Liver (tissue), 9 donors: ENCODE measurements around the gene NIPAL4. TPM values are rescaled to one million over a fixed set of nuclear protein-coding genes. Genes with fewer than 3 reads are reported as not detected.

Experiments
- DNase-seq: peaks from one replicate; pipeline ENCODE4 v3.0.0-alpha.2; 2017; ENCODE audit warnings: low spot score
- H3K27ac ChIP-seq, 2 donors: one replicate each; pipeline ENCODE4 v1.7.0; 2013; ENCODE audit warnings: inconsistent platforms in 2 of 2, low read length in 2 of 2, control low read depth in 1 of 2, low read depth in 1 of 2, mild to moderate bottlenecking in 1 of 2
- H3K27me3 ChIP-seq, 4 donors: one replicate each; pipeline versions ENCODE4 v1.6.1 to v1.7.0; 2013; ENCODE audit warnings: low read length in 3 of 4, inconsistent platforms in 1 of 4, mild to moderate bottlenecking in 1 of 4, moderate library complexity in 1 of 4; ENCODE audit not compliant: control insufficient read depth in 4 of 4, insufficient read depth in 4 of 4
- H3K36me3 ChIP-seq, 4 donors: one replicate each; pipeline versions ENCODE4 v1.6.1 to v1.7.0; 2013; ENCODE audit warnings: low read length in 3 of 4, mild to moderate bottlenecking in 3 of 4, low read depth in 1 of 4, moderate library complexity in 1 of 4; ENCODE audit not compliant: control insufficient read depth in 4 of 4, insufficient read depth in 3 of 4
- H3K4me1 ChIP-seq, 4 donors: one replicate each; pipeline versions ENCODE4 v1.6.1 to v1.7.0; 2013; ENCODE audit warnings: low read length in 3 of 4, mild to moderate bottlenecking in 3 of 4, moderate library complexity in 1 of 4; ENCODE audit not compliant: control insufficient read depth in 4 of 4, insufficient read depth in 4 of 4
- H3K4me3 ChIP-seq, 3 donors: one replicate each; pipeline versions ENCODE4 v1.6.1 to v1.7.0; 2013; ENCODE audit warnings: low read length in 3 of 3, control low read depth in 1 of 3, low read depth in 1 of 3, mild to moderate bottlenecking in 1 of 3
- H3K9ac ChIP-seq, 2 donors: one replicate each; pipeline ENCODE4 v1.7.0; 2013; ENCODE audit warnings: low read length in 2 of 2, mild to moderate bottlenecking in 2 of 2, moderate library complexity in 2 of 2, control low read depth in 1 of 2, low read depth in 1 of 2
- H3K9me3 ChIP-seq, 4 donors: one replicate each; pipeline versions ENCODE4 v1.6.1 to v1.7.0; 2013; ENCODE audit warnings: low read length in 3 of 4; ENCODE audit not compliant: control insufficient read depth in 4 of 4
- CTCF ChIP-seq: fragments of 150-350 bp; IDR thresholded peaks from 2 replicates; pipeline ENCODE4 v1.5.1; 2017; ENCODE audit warnings: improper control_type of control experiment, low read depth, low read length; ENCODE audit not compliant: missing input control
- EGR1 ChIP-seq, 2 donors: IDR thresholded peaks; 2 replicates each; pipeline ENCODE4 v1.6.1; 2016 to 2018; ENCODE audit warnings: antibody characterized with exemption in 2 of 2, low read depth in 2 of 2
- FOXA1 ChIP-seq: IDR thresholded peaks from 2 replicates; pipeline ENCODE4 v1.6.1; 2016; ENCODE audit warnings: antibody characterized with exemption
- FOXA2 ChIP-seq: IDR thresholded peaks from 2 replicates; pipeline ENCODE4 v1.6.1; 2016; ENCODE audit warnings: antibody characterized with exemption
- GABPA ChIP-seq, 2 donors: IDR thresholded peaks in 1 of 2; conservative IDR thresholded peaks in 1 of 2; 2 replicates each; pipeline ENCODE4 v1.6.1; 2016; ENCODE audit warnings: antibody characterized with exemption in 2 of 2, mild to moderate bottlenecking in 1 of 2, moderate library complexity in 1 of 2
- HNF4A ChIP-seq, 2 donors: conservative IDR thresholded peaks; 2 replicates each; pipeline ENCODE4 v1.6.1; 2016; ENCODE audit warnings: antibody characterized with exemption in 2 of 2, mild to moderate bottlenecking in 2 of 2
- HNF4G ChIP-seq: IDR thresholded peaks from 2 replicates; pipeline ENCODE4 v1.6.1; 2016; ENCODE audit warnings: antibody characterized with exemption
- JUND ChIP-seq, 2 donors: IDR thresholded peaks; 2 replicates each; pipeline ENCODE4 v1.6.1; 2016; ENCODE audit warnings: antibody characterized with exemption in 2 of 2
- MAX ChIP-seq: IDR thresholded peaks from 2 replicates; pipeline ENCODE4 v1.6.1; 2016; ENCODE audit warnings: antibody characterized with exemption
- NR2F2 ChIP-seq: IDR thresholded peaks from 2 replicates; pipeline ENCODE4 v1.6.1; 2016; ENCODE audit warnings: antibody characterized with exemption
- RAD21 ChIP-seq, 2 donors: IDR thresholded peaks; 2 replicates each; pipeline ENCODE4 v1.6.1; 2016; ENCODE audit warnings: antibody characterized with exemption in 2 of 2, mild to moderate bottlenecking in 2 of 2
- RXRA ChIP-seq, 2 donors: IDR thresholded peaks; 2 replicates each; pipeline ENCODE4 v1.6.1; 2017 to 2018; ENCODE audit warnings: antibody characterized with exemption in 2 of 2, mild to moderate bottlenecking in 1 of 2
- SP1 ChIP-seq: IDR thresholded peaks from 2 replicates; pipeline ENCODE4 v1.6.1; 2018; ENCODE audit warnings: antibody characterized with exemption, mild to moderate bottlenecking
- TAF1 ChIP-seq: conservative IDR thresholded peaks from 2 replicates; pipeline ENCODE4 v1.6.1; 2016; ENCODE audit warnings: antibody characterized with exemption, mild to moderate bottlenecking
- YY1 ChIP-seq: IDR thresholded peaks from 2 replicates; pipeline ENCODE4 v1.6.1; 2016; ENCODE audit warnings: antibody characterized with exemption, mild to moderate bottlenecking
- ZBTB33 ChIP-seq: IDR thresholded peaks from 2 replicates; pipeline ENCODE4 v1.6.1; 2016; ENCODE audit warnings: antibody characterized with exemption
- WGBS: extraction: QIAGEN DNeasy Blood & Tissue Kit; methylation state at CpG from one replicate; pipeline ENCODE4 v1.1.7; 2013; 5-methylcytosine and 5-hydroxymethylcytosine counted together
- polyA plus RNA-seq, 2 donors: library from polyadenylated mRNA; stranded (reverse) in 1 of 2; unstranded in 1 of 2; fragments of 200-250 nt in 1 of 2; fragments of >200 nt in 1 of 2; fragmentation: Nextera tagmentation in 1 of 2; extraction: Ambion mirVana in 1 of 2; gene quantifications; one replicate each; pipeline versions ENCODE4 v1.2.1 to v1.2.3, GENCODE V29; 2013 to 2015
- total RNA-seq, 2 donors: library from RNA; depleted of rRNA; stranded (reverse); fragments of >200 nt; gene quantifications; one replicate each; pipeline ENCODE4 v1.2.3, GENCODE V29; 2014
- TF ChIP-seq, protein P1 (sequence below): IDR thresholded peaks from 2 replicates; pipeline ENCODE4 v1.6.1; 2016; ENCODE audit warnings: antibody characterized with exemption, mild to moderate bottlenecking
- TF ChIP-seq, protein P2 (sequence below): IDR thresholded peaks from 2 replicates; pipeline ENCODE4 v1.6.1; 2016; ENCODE audit warnings: antibody characterized with exemption
- donor health status: healthy.
- donor health status: healthy.
- donor health status: healthy.
- donor health status: healthy.
- donor health status: healthy.

NIPAL4 gene
- total and polyA plus RNA-seq, 4 donors, result not detected

DNA sequence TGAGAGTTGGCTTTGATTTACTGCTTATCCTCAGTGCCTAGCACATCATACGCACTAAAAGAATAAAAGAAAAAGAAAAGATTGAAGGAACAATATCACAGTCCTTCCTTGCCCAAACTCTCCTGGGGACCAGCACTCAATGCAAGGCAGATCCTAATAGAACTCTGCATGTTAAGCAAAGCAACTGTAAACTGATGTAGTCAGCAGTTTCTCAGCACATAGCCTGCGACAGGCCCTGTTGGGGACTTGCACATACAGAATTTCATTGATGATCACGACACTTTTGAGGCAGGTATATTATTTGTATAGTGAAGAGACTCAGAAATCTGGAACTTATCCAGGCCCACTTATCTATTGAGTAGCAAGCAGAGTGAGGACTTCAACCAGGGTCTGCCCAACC lies 15.4 kb downstream of the NIPAL4 start (continued):
- no peak for TF ChIP-seq MAX

DNA sequence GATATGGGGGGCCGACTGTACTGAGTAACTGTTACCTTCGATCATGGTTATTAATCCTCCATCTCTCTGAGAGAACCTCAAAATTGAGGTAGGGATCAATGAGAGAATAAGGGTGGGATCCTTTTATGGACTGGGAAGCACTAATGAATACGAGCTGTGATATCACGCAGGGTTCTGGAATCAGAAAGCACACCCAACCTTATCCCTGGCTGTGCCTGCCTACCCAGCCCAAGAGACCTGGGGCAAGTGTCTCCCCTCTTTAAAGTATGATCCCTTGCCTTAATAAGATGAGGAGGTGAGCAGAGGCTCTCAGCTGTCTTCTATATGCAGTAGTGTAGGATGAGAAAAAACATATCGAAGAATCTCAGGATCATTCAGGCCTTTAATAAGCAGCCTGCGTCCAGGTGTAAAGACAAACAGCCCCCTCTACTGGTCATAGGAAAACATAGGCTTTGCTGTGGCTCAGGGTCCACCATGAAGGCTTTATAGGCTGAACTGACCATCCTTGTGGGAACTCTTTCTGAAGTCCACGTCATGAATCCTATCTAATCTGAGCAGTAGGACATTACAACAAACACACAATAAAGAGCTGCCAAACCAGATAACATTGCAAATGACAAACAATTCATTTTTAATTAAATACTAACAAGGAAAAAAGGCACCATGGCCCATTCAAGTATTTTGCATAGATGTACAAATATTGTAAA lies 16.8 kb downstream of the NIPAL4 start:
- Histone ChIP-seq H3K27ac (no peak overlapping the region), H3K4me3 (no peak overlapping the region), H3K36me3 (no peaks in the 10 kb centered on the region), H3K27me3 (no peaks in the 10 kb centered on the region), H3K9me3 (no peaks in the 10 kb centered on the region), H3K4me1 (peaks cover 12 to 36% (median 32%) of the 10 kb centered on the region in 4 donors), H3K9ac (no peak overlapping the region)
- WGBS, result 69% methylated on average over 7 of the region's 7 CpGs
- no peak for DNase-seq
- TF ChIP-seq CTCF (peak; percentile 56), SP1 (no peak), YY1 (no peak), RAD21 (IDR thresholded peaks at IDR 0.05) (peak; percentile 77 to 86), HNF4A (conservative IDR thresholded peaks at IDR 0.05) (peak in 1 of 2 donors; percentile 29)

- WGBS, result 25% methylated on average over 5 of the region's 5 CpGs
- H3K9me3 ChIP-seq, result no peaks in the 10 kb centered on the region
- H3K27ac ChIP-seq, result peak overlapping the region; percentile 31 to 75
- H3K36me3 ChIP-seq, result no peaks in the 10 kb centered on the region
- H3K9ac ChIP-seq, result no peak overlapping the region
- no peaks in the 10 kb centered on the region for H3K27me3 ChIP-seq
- TF ChIP-seq HNF4G (peak; percentile 83), NR2F2 (no peak), GABPA (IDR thresholded peaks at IDR 0.05 in 1 of 2, conservative IDR thresholded peaks at IDR 0.05 in 1 of 2) (no peak), EGR1 (IDR thresholded peaks at IDR 0.05; ENCODE audit: low read depth in 2 of 2) (no peak), FOXA1 (no peak), YY1 (peak; percentile 26), RXRA (IDR thresholded peaks at IDR 0.05) (peak; percentile 50 to 63), RAD21 (IDR thresholded peaks at IDR 0.05) (peak; percentile 40 to 58), CTCF (no peak), ZBTB33 (no peak), SP1 (peak; percentile 78), FOXA2 (peak; percentile 37), TAF1 (no peak), HNF4A (conservative IDR thresholded peaks at IDR 0.05) (peak; percentile 87 to 92), MAX (peak; percentile 38), JUND (IDR thresholded peaks at IDR 0.05) (peak in 1 of 2 donors; percentile 46)
- TF ChIP-seq, protein P1, sequence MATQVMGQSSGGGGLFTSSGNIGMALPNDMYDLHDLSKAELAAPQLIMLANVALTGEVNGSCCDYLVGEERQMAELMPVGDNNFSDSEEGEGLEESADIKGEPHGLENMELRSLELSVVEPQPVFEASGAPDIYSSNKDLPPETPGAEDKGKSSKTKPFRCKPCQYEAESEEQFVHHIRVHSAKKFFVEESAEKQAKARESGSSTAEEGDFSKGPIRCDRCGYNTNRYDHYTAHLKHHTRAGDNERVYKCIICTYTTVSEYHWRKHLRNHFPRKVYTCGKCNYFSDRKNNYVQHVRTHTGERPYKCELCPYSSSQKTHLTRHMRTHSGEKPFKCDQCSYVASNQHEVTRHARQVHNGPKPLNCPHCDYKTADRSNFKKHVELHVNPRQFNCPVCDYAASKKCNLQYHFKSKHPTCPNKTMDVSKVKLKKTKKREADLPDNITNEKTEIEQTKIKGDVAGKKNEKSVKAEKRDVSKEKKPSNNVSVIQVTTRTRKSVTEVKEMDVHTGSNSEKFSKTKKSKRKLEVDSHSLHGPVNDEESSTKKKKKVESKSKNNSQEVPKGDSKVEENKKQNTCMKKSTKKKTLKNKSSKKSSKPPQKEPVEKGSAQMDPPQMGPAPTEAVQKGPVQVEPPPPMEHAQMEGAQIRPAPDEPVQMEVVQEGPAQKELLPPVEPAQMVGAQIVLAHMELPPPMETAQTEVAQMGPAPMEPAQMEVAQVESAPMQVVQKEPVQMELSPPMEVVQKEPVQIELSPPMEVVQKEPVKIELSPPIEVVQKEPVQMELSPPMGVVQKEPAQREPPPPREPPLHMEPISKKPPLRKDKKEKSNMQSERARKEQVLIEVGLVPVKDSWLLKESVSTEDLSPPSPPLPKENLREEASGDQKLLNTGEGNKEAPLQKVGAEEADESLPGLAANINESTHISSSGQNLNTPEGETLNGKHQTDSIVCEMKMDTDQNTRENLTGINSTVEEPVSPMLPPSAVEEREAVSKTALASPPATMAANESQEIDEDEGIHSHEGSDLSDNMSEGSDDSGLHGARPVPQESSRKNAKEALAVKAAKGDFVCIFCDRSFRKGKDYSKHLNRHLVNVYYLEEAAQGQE, result no peak
- TF ChIP-seq, protein P2, sequence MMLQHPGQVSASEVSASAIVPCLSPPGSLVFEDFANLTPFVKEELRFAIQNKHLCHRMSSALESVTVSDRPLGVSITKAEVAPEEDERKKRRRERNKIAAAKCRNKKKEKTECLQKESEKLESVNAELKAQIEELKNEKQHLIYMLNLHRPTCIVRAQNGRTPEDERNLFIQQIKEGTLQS, result no peak
- no peak overlapping the region for H3K4me3 ChIP-seq
- H3K4me1 ChIP-seq, result peaks cover 12 to 36% (median 32%) of the 10 kb centered on the region in 4 donors
- DNase-seq, result no peak
These were observed 17.9 kb downstream of the NIPAL4 start for GRCh38 chr5:157477814-157478494.
